Chondrocyte (in vitro differentiated cells): ENCODE measurements around the gene PFKP. TPM values are rescaled to one million over a fixed set of nuclear protein-coding genes. Genes with fewer than 3 reads are reported as not detected.

Experiments
- DNase-seq: peaks from one replicate; pipeline ENCODE4 v3.0.0; 2021; ENCODE audit warnings: mixed read lengths, low spot score
- H3K27ac Mint-ChIP-seq: one replicate; pipeline ENCODE4 v1.8.0; 2021; ENCODE audit warnings: mild to moderate bottlenecking, moderate library complexity, mixed read lengths; ENCODE audit not compliant: unreplicated experiment
- H3K27me3 Mint-ChIP-seq: 2 replicates; pipeline ENCODE4 v1.8.0; 2021; ENCODE audit warnings: low read depth, mixed read lengths
- H3K36me3 Mint-ChIP-seq: 2 replicates; pipeline ENCODE4 v1.8.0; 2021; ENCODE audit warnings: low read depth, mixed read lengths
- H3K4me1 Mint-ChIP-seq: 2 replicates; pipeline ENCODE4 v1.8.0; 2021; ENCODE audit warnings: low read depth, mild to moderate bottlenecking, mixed read lengths
- H3K4me3 Mint-ChIP-seq: one replicate; pipeline ENCODE4 v1.8.0; 2021; ENCODE audit warnings: mild to moderate bottlenecking, moderate library complexity, mixed read lengths; ENCODE audit not compliant: unreplicated experiment
- H3K9me3 Mint-ChIP-seq: 2 replicates; pipeline ENCODE4 v1.8.0; 2021; ENCODE audit warnings: low read depth, mixed read lengths
- CTCF ChIP-seq: fragments of 200-600 bp; sonication (generic); IDR thresholded peaks from 2 replicates; pipeline ENCODE4 v1.5.0; 2021; ENCODE audit warnings: antibody characterized with exemption, mild to moderate bottlenecking, moderate library complexity
- total RNA-seq: library from RNA; stranded (reverse); gene quantifications from 3 replicates; pipeline ENCODE4 v1.2.1, GENCODE V29; 2021

Gene PFKP
- total RNA-seq, 1 donor from 2014 or later: 182 TPM

DNA sequence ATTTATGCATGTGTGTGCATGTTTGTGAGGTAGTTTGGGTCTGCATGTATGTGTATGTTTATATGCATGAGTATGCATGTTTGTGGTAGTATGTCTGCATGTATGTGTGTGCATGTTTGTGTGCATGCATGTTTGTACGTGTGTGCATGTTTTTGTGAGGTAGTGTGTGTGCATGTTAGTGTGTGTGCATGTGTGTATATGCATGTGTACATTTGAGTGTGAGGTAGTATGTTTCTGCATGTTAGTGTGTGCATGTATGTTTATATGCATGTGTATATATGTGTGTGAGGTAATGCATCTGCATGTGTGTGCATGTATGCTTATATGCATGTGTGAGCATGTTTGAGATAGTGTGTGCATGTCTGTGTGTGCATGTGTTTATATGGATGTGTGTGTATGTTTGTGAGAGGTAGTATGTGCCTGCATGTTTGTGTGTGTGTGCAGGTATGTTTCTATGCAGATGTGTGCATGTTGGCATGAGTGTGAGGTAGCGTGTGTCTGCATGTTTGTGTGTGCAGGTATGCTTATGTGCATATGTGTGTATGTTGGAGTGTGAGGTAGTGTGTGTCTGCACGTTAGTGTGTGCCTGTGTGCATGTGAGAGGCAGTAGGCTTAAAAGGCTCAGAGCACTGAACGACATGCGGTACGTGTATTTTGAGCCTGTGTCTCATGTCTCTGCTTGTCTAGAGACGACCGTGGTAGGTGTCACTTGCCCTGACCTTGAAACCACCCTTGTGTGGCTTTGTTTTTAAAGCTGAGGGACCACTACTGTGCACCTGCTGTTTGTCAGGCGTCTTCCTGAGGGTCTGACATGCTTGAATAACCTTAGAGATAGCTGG, 43.7 kb downstream of the PFKP start:
- Mint-ChIP-seq H3K4me1 (peaks cover 26% of the 10 kb centered on the region), H3K27ac (no peak overlapping the region)

DNA sequence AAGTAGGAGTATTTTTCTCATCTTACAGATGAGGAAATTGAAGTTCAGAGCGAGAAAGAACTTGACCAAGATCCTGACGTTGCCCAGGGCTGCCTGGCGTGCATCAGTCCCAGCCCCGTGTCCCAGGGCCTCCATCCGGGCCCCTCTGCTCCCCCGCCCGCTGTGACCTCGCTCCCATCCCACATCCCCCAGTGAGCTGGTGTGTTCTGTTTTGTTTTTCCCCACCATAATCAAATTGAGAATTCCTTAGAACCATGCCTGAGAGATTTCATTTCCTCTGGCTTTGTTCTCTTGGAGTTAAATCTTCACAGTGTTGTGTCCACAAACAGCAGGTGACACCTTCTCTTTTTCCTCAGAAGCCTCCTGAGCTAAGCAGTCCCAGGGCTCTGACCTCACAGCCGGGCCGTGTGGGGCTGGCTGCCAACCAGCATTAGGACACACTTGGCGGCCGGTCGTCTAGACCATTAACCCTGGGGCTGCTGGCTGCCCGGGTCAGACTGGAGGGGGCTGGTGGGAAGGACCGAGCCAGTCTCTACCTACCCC, 44.3 kb downstream of the PFKP start:
- Mint-ChIP-seq H3K27me3 (no peaks in the 10 kb centered on the region), H3K4me3 (no peak overlapping the region), H3K27ac (no peak overlapping the region), H3K4me1 (peaks cover 26% of the 10 kb centered on the region), H3K9me3 (no peaks in the 10 kb centered on the region), H3K36me3 (peaks cover 46% of the 10 kb centered on the region)
- DNase-seq: peak; percentile 69
- TF ChIP-seq CTCF: no peak

More for the DNA sequence above, 43.7 kb downstream of the PFKP start:
- no peaks in the 10 kb centered on the region for H3K27me3 Mint-ChIP-seq
- H3K9me3 Mint-ChIP-seq: no peaks in the 10 kb centered on the region
- no peak overlapping the region for H3K4me3 Mint-ChIP-seq
- DNase-seq: no peak
- no peak for TF ChIP-seq CTCF
- peaks cover 39% of the 10 kb centered on the region for H3K36me3 Mint-ChIP-seq

- no peak for TF ChIP-seq CTCF
- Mint-ChIP-seq H3K27me3 (no peaks in the 10 kb centered on the region), H3K4me1 (peaks cover 10% of the 10 kb centered on the region), H3K4me3 (no peak overlapping the region), H3K27ac (no peak overlapping the region), H3K9me3 (no peaks in the 10 kb centered on the region), H3K36me3 (peaks cover 52% of the 10 kb centered on the region)
- no peak for DNase-seq
Observed at GRCh38 chr10:3113343-3113720, 46.0 kb downstream of the PFKP start.

DNA sequence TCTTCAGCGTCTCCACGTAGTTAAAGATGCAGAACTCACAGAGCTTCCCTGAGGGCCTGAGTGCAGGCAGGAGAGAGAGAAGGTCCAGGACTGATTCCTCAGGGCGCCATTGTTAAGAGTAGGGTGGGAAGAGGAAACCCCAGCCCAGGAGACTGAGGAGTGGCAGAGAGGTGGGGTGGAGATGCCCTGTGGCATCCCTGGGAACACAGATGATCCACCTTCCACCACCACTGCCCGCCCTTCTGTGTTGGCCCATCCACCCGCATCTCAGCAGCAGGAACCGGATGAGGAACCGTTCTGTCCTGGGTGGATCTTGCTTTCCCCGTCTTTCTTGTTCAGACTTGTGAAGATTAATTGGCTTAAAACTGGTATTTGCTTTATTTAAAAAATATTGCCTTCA, 48.3 kb downstream of the PFKP start:
- Mint-ChIP-seq H3K4me1 (peaks cover 11% of the 10 kb centered on the region), H3K27me3 (no peaks in the 10 kb centered on the region), H3K36me3 (peaks cover 47% of the 10 kb centered on the region), H3K9me3 (no peaks in the 10 kb centered on the region), H3K4me3 (no peak overlapping the region), H3K27ac (no peak overlapping the region)
- no peak for DNase-seq
- TF ChIP-seq CTCF: no peak

DNA sequence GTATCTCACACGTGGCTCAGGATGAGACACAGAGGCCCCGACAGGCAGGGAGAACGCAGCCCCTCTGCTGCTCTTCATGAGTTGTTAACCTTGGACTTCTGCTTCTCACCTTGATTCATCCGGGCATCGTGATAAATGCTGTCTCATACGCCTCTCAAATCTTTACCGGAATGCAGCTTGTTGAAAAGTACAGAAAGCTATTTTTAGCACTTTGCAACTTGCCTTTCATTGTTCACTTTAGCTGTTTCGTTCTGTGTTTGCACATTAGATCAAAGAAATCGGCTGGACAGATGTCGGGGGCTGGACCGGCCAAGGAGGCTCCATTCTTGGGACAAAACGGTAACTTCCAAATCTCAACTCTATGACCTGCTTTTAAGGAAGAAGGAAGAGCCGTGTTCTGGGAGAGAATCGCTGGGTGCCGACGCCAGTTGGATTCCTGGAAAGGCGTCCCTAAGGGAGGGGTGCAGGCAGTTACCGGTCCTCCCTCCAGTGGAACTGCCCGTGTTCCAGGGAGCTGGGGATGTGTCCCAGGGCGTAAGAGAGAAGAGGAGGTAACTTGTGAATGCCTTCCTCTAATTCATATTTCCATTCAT, 49.3 kb downstream of the PFKP start:
- no peak overlapping the region for H3K27ac Mint-ChIP-seq
- peaks cover 42% of the 10 kb centered on the region for H3K36me3 Mint-ChIP-seq
- TF ChIP-seq CTCF: no peak

More for the DNA sequence above, 49.3 kb downstream of the PFKP start:
- no peaks in the 10 kb centered on the region for H3K9me3 Mint-ChIP-seq
- H3K27me3 Mint-ChIP-seq: no peaks in the 10 kb centered on the region
- no peak overlapping the region for H3K4me3 Mint-ChIP-seq
- peaks cover 8% of the 10 kb centered on the region for H3K4me1 Mint-ChIP-seq
- no peak for DNase-seq
